ENCODE results near the gene THRA. TPM values are rescaled to one million over a fixed set of nuclear protein-coding genes. Genes with fewer than 3 reads are reported as not detected.
A peak's percentile ranks its signal among the peaks of the same experiment; 100 is the strongest.

The THRA gene
- total and polyA plus RNA-seq, 2 donors from 2014 or later = 40.8 to 63.9 TPM

DNA sequence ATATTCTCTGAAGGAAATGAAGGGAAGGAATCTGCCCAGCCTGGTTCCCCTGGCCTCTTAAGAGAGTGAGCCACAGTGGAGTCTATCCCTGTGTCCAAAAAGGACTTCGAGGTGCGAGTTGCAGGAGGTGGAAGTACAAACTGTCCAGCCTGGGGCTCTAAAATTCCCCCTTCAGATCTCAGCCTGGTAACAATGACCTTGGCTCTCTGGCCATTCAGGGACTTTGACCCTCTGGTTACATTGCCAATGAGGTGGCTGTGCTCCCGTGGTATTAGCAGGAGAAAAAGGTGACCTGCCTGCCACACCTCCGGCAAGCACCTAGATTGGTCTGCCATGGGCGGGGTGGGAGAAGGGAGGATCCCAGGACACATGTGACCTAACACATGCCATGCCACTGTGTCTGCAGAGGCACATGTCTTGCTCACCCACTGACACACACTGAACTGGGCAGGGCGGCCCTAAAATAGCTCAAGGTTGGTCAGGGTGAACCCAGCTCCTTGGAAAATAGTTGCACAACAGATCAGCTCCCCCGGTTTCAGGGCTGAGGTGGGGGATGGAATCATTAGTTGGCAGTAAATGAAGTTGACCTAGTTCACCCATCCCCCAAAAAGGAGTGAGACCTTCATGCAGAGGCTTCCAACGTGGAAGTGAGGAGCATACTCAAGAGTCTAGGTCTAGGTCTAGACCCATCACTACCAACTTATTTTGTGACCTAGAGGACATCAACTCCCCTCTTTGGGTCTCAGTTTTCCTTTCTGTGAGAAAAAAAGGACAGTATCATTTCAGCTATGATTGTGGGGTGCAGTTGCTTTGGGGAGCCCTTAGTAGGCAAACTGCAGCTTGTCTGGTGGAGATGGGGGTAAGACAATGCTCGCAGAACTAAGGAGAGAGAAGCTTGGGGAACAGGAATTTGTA lies 35.4 kb downstream of the THRA start:
- no peak for FAIRE-seq
- intact Hi-C loops (cut with DNase I) = no loop called here
- DNase-seq = peak in 2 of 5 donors; percentile 70 to 96
- Histone ChIP-seq H3K9ac (ENCODE audit: low read length in 3 of 3) (peak overlapping the region in 2 of 3 donors; percentile 80 to 82), H3K4me3 (ENCODE audit: low read length in 3 of 3) (peak overlapping the region; percentile 37 to 70 (median 69)), H3K36me3 (ENCODE audit: control insufficient read depth in 2 of 3, insufficient read depth in 3 of 3, low read length in 3 of 3) (peaks cover 2 to 42% (median 24%) of the 10 kb centered on the region in 3 donors), H3K27ac (ENCODE audit: low read depth in 2 of 2, low read length in 2 of 2) (peak overlapping the region; percentile 97 to 99), H3K9me3 (ENCODE audit: control insufficient read depth in 2 of 3, insufficient read depth in 1 of 3, low read length in 3 of 3) (no peaks in the 10 kb centered on the region), H3K4me1 (ENCODE audit: control insufficient read depth in 2 of 3, insufficient read depth in 2 of 3, low read depth in 1 of 3, low read length in 3 of 3) (peaks cover 7 to 62% (median 44%) of the 10 kb centered on the region in 3 donors), H3K27me3 (ENCODE audit: control insufficient read depth, insufficient read depth, low read length) (no peaks in the 10 kb centered on the region)
- TF ChIP-seq CTCF (IDR thresholded peaks at IDR 0.05; ENCODE audit: borderline replicate concordance, extremely low read depth, insufficient read depth) = no peak

DNA sequence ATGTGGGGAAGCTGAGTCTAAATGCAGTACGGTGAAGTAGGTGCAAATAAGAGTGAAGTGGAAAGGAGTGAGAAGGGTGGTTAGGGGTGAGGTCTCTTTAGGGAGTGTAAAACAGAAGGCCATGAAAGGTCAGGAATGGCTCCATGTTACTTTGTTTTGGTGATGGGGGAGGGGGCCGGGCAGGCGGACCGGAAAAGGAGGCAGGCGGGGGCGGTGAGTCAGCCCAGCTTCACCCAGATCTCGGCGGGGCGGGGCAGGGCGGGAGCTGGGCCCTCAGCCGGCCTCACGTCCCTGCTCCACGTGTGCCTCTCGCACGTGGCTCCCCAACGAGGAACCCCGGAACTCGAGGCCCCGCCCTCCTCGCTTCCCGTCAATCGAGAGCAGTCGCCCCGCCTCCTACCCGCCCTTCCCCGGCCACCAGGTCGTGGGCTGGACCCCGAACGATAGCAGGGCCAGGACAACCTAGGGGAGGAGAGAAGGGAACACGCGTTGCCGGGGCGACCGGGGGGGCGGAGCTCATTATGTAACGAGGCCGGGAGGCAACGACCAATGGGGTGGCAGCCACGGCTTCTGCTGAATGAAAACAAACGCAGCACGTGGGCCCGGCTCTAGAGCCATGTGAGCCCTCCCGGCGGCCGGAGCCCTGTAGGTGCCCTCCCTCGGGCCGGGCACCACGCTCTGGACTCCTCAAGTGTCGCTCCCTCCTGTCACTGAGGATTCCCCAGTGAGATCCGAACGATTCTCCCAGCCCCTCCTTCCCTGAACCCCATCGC lies 36.3 kb downstream of the THRA start:
- H3K27ac ChIP-seq (ENCODE audit: low read depth in 2 of 2, low read length in 2 of 2) = peak overlapping the region; percentile 97 to 99
- H3K9me3 ChIP-seq (ENCODE audit: control insufficient read depth in 2 of 3, insufficient read depth in 1 of 3, low read length in 3 of 3) = no peaks in the 10 kb centered on the region
- peak overlapping the region; percentile 72 to 98 (median 91) for H3K4me3 ChIP-seq (ENCODE audit: low read length in 3 of 3)
- H3K9ac ChIP-seq (ENCODE audit: low read length in 3 of 3) = peak overlapping the region; percentile 26 to 97 (median 80)
- FAIRE-seq (peak; percentile 57), DNase-seq (peak; percentile 93 to 100 (median 96))
- no peaks in the 10 kb centered on the region for H3K27me3 ChIP-seq (ENCODE audit: control insufficient read depth, insufficient read depth, low read length)
- H3K36me3 ChIP-seq (ENCODE audit: control insufficient read depth in 2 of 3, insufficient read depth in 3 of 3, low read length in 3 of 3) = peaks cover 0 to 34% (median 16%) of the 10 kb centered on the region in 3 donors
- TF ChIP-seq CTCF (IDR thresholded peaks at IDR 0.05; ENCODE audit: borderline replicate concordance, extremely low read depth, insufficient read depth) = no peak
- intact Hi-C loops (cut with DNase I) = no loop called here
- peaks cover 10 to 63% (median 51%) of the 10 kb centered on the region in 3 donors for H3K4me1 ChIP-seq (ENCODE audit: control insufficient read depth in 2 of 3, insufficient read depth in 2 of 3, low read depth in 1 of 3, low read length in 3 of 3)

DNA sequence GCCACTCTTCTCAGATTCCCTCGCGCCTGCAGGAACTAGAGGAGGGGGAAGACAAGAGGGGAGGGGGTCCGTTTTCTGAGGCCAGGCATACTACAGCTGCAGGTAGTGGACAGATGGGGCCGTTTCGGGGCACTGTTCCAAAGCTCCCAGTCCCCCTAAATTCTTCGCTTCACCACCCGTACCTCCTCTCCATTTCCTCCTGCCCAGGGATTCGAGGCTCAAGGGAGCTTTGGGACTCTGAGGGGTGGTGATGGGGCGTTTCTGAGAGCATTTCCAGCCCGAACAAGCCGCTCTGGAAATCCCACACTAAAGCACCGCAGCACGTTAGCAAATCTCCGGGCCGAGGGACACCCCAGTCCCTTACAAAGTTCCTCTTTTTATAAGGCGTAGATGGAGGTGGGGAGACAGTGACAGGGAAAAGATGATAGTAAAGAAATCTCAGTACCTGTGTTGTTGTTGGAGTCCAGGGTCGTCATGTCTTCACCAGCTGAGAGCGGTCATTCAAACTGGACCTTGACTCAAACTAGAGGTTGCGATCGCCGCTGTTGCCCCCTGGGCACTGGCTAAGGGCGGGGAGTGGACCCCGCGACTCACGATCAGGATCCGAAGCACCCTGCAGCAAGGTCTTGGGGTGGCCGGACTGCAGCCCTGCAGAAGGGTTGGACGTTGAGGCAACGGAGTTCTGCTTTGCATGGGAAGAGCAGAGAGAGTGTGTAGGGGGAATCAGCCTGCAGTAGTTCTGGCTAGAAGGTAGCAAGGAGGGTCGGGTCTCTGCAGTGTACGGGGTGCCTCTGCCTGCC lies 37.1 kb downstream of the THRA start:
- peak overlapping the region; percentile 97 to 99 for H3K27ac ChIP-seq (ENCODE audit: low read depth in 2 of 2, low read length in 2 of 2)
- no peaks in the 10 kb centered on the region for H3K27me3 ChIP-seq (ENCODE audit: control insufficient read depth, insufficient read depth, low read length)
- H3K36me3 ChIP-seq (ENCODE audit: control insufficient read depth in 2 of 3, insufficient read depth in 3 of 3, low read length in 3 of 3) = peaks cover 0 to 27% (median 14%) of the 10 kb centered on the region in 3 donors
- TF ChIP-seq CTCF (IDR thresholded peaks at IDR 0.05; ENCODE audit: borderline replicate concordance, extremely low read depth, insufficient read depth) = no peak
- H3K4me1 ChIP-seq (ENCODE audit: control insufficient read depth in 2 of 3, insufficient read depth in 2 of 3, low read depth in 1 of 3, low read length in 3 of 3) = peaks cover 10 to 65% (median 51%) of the 10 kb centered on the region in 3 donors
- peak overlapping the region; percentile 55 to 97 (median 71) for H3K9ac ChIP-seq (ENCODE audit: low read length in 3 of 3)
- no peaks in the 10 kb centered on the region for H3K9me3 ChIP-seq (ENCODE audit: control insufficient read depth in 2 of 3, insufficient read depth in 1 of 3, low read length in 3 of 3)
- no peak for FAIRE-seq
- intact Hi-C loops (cut with DNase I) = no loop called here
- peak overlapping the region; percentile 72 to 98 (median 91) for H3K4me3 ChIP-seq (ENCODE audit: low read length in 3 of 3)
- peak in 3 of 5 donors; percentile 9 to 82 (median 67) for DNase-seq

Measured in kidney (tissue), 14 donors.